ENCODE measurements around the gene SHOC2. TPM values are rescaled to one million over a fixed set of nuclear protein-coding genes. Genes with fewer than 3 reads are reported as not detected.
"Not testable (repeated sequence)": the region's sequence is repeated elsewhere in the genome, so short reads cannot be mapped to it uniquely, and the experiment has no call there.

SHOC2 gene
- total and polyA plus RNA-seq, 2 of the 8 experiments (the other 6 are each of a cell fraction or from before 2014, with no cell fraction given): 7.6 to 28.2 TPM

GRCh38 chr10:110915600-110915999, 3.8 kb upstream of the SHOC2 start:
- not testable (repeated sequence) for H3K9me3 ChIP-seq (ENCODE audit: insufficient read depth in 2 of 2, low read depth in 1 of 2, low read length in 1 of 2); H3K14ac ChIP-seq (ENCODE audit: insufficient read length); H2BK15ac ChIP-seq (ENCODE audit: low read length); H3K27me3 ChIP-seq (replicated peaks in 1 of 4; ENCODE audit: control insufficient read depth in 3 of 4, extremely low read depth in 1 of 4, insufficient read depth in 3 of 4, low read length in 3 of 4); H2BK5ac ChIP-seq (ENCODE audit: low read depth, low read length); H3K56ac ChIP-seq (replicated peaks; ENCODE audit: insufficient read length, low read depth, low read length); H3K79me1 ChIP-seq (ENCODE audit: low read depth, low read length); H3K4me1 ChIP-seq (replicated peaks in 1 of 4; ENCODE audit: control insufficient read depth in 3 of 4, insufficient read depth in 4 of 4, low read length in 3 of 4); H3K18ac ChIP-seq (ENCODE audit: extremely low read depth, low read length); H2BK20ac ChIP-seq (ENCODE audit: low read length); H3K4me3 ChIP-seq (ENCODE audit: extremely low read depth in 1 of 4, insufficient read depth in 2 of 4, low read depth in 3 of 4, low read length in 4 of 4); H3K23me2 ChIP-seq (ENCODE audit: low read depth, low read length); H4K91ac ChIP-seq (replicated peaks; ENCODE audit: insufficient read length, low read length); H3K4me2 ChIP-seq (ENCODE audit: insufficient read depth in 1 of 2, low read depth in 2 of 2, low read length in 2 of 2); H3K27ac ChIP-seq (ENCODE audit: low read depth, low read length); H3K23ac ChIP-seq (ENCODE audit: insufficient read length); H2AFZ ChIP-seq (ENCODE audit: low read length); DNase-seq (ENCODE audit: low read depth in 1 of 2, low spot score in 2 of 2); H3K36me3 ChIP-seq (ENCODE audit: control insufficient read depth in 2 of 4, insufficient read depth in 4 of 4, low read length in 3 of 4); H2AK5ac ChIP-seq (ENCODE audit: low read depth, low read length); H2BK120ac ChIP-seq (replicated peaks; ENCODE audit: low read depth, low read length); FAIRE-seq; H2BK12ac ChIP-seq (ENCODE audit: low read depth, low read length); H4K5ac ChIP-seq (ENCODE audit: insufficient read length, low read depth, low read length); H4K8ac ChIP-seq (ENCODE audit: extremely low read depth, insufficient read depth, low read length); H3K9ac ChIP-seq (replicated peaks in 1 of 4; ENCODE audit: extremely low read depth in 1 of 4, low read depth in 3 of 4, low read length in 3 of 4); H3K4ac ChIP-seq (replicated peaks; ENCODE audit: insufficient read length, low read depth, low read length); H4K20me1 ChIP-seq (replicated peaks in 1 of 2; ENCODE audit: control insufficient read depth in 1 of 2, insufficient read depth in 2 of 2, low read length in 2 of 2)
- ChIA-PET CTCF (ENCODE audit: partially characterized antibody) (interaction anchor here (1.6 kb wide), 1 partner anchor 22 kb away, joined by 4 read pairs; no protein-coding TSS in a partner anchor), POLR2A (ENCODE audit: partially characterized antibody) (interaction anchor here (1.2 to 2.3 kb wide), 3 partner anchors 12 to 611 kb away, joined by 3 to 8 read pairs (median 3); partner anchors contain the start of gene PDCD4)
- 85% methylated on average over 4 of the region's 4 CpGs; no CpG with 5 or more reads in 1 of the 2 experiments for WGBS, 2 experiments (ENCODE audit: extremely low coverage in 1 of 2, insufficient coverage in 1 of 2, insufficient read length in 1 of 2, insufficient replicate concordance in 2 of 2, low coverage in 1 of 2, low lambda C conversion rate in 2 of 2, missing lambda C conversion rate in 1 of 2)
- peaks cover 2 to 16% of the 10 kb centered on the region in 2 experiments; a peak in 3 of 4 replicates for H3K79me2 ChIP-seq (ENCODE audit: control insufficient read depth in 1 of 2, insufficient read depth in 2 of 2, low read length in 2 of 2)

Measured in H1 (cell line).